Pancreas (tissue), 10 donors: ENCODE data around the gene IRX2. TPM values are rescaled to one million over a fixed set of nuclear protein-coding genes. Genes with fewer than 3 reads are reported as not detected.

Experiments
- ATAC-seq, 4 donors: fragments of 200-7000 bp; cut with Tn5 transposase; one replicate each; pipeline versions ENCODE4 v1.8.0 to v1.9.1; 2020; ENCODE audit warnings: mild to moderate bottlenecking in 4 of 4, moderate library complexity in 4 of 4
- DNase-seq, 6 donors: peaks; one replicate each; pipeline ENCODE4 v3.0.0-alpha.2; 2020
- FAIRE-seq: peaks from 2 replicates; lab custom pipeline; 2012; peaks lifted over from hg19 to GRCh38; lab: Jason Lieb, UNC
- H3K27ac ChIP-seq, 4 donors: fragments of 200-600 bp; sonication (generic); 1 replicate in 3 of 4; 2 replicates in 1 of 4; pipeline versions ENCODE4 v1.5.0 to v1.8.0; 2020
- H3K27me3 ChIP-seq, 4 donors: fragments of 200-600 bp; one replicate each; pipeline ENCODE4 v1.8.0; 2021
- H3K36me3 ChIP-seq, 3 donors: fragments of 200-600 bp; sonication (generic) in 1 of 3; one replicate each; pipeline versions ENCODE4 v1.5.0 to v1.8.0; 2020 to 2021
- H3K4me1 ChIP-seq, 3 donors: fragments of 200-600 bp; one replicate each; pipeline ENCODE4 v1.8.0; 2021
- H3K4me3 ChIP-seq, 4 donors: fragments of 200-600 bp; sonication (generic) in 2 of 4; one replicate each; pipeline versions ENCODE4 v1.5.0 to v1.8.0; 2020 to 2021
- H3K9me3 ChIP-seq, 4 donors: fragments of 200-600 bp; one replicate each; pipeline ENCODE4 v1.8.0; 2021
- WGBS, 2 donors: extraction: QIAGEN DNeasy Blood & Tissue Kit; methylation state at CpG; one replicate each; pipeline ENCODE4 v1.1.7; 2013; 5-methylcytosine and 5-hydroxymethylcytosine counted together
- intact Hi-C, 3 donors: fragments of 100-400 bp; cut with DNase I; formaldehyde crosslinking; loops; one replicate each; pipeline versions ENCODE4 v1.11.1 to v1.14.2; 2022
- polyA plus RNA-seq, 2 donors: library from polyadenylated mRNA; stranded (reverse); fragments of 200-250 nt; gene quantifications; one replicate each; pipeline ENCODE4 v1.2.3, GENCODE V29; 2013
- total RNA-seq, 6 donors: library from RNA; stranded (reverse); fragmentation: NEBNext Ultra II Directional in 4 of 6; extraction: Animal tissue kit (Norgen Biotek cat#: 25700) in 4 of 6; gene quantifications; one replicate each; pipeline versions ENCODE4 v1.2.1 to v1.2.4, GENCODE V29; 2021 to 2023
- TF ChIP-seq, protein P1 (sequence below), 4 donors: fragments of 200-600 bp; sonication (generic) in 3 of 4; IDR thresholded peaks; one replicate each; pipeline versions ENCODE4 v1.5.0 to v1.8.0; 2021; ENCODE audit warnings: antibody characterized with exemption in 4 of 4
- donor health status: healthy with polysubstance abuse.
- donor health status: DM: no; HTN: no; CAD: no; lungs with moderate emphysema.
- donor health status: DM: no; HTN: no; CAD: no.
- donor health status: control.
- donor health status: control.
- donor health status: Bipolar disorder and iron deficiency.
- donor health status: DM: yes; HTN: yes; CAD: no.
- donor health status: DM: no; HTN: no; CAD: no.
- donor health status: DM: no; HTN: no; CAD: no.
- donor health status: DM: yes; HTN: yes; CAD: no.

Gene IRX2
- total and polyA plus RNA-seq, 8 donors = 0.56 to 22.8 (median 1.4) TPM

DNA sequence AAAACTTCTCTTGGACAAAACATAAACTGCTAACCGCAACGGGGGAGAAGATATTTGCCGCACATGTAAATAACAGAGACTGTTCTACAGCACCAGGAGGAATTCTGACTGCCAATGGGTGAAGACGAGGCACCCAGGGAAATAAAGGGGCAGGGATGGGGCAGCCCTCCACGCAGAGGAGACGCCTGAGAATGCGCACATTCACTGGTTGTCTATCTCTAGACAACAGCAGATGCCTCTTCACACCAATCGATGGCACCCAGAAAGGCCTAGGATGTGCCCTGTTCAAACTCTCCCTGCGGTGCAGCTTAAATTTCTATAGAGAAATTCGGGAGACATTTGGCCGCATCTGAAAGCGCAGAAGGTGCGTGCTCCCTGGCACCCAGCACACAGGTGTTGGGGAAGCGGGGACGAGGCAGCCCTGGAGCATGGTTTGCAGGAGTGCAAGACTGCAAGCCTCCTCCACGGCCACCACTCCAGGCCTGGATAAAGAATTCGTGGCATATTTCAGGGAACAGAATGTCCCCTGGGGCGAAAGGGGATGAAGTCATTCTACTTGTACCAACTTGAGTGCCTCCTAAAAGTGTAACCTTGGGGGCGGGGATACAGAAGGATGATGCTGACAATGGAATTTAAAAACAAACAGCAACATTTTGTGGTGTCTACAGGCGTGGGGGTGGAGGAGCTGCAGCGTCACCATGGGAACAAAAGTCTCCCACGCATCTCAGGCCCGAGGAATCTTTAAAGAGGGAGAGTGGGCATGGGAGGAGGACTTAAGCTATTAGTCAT is 6.3 kb upstream of the IRX2 start:
- FAIRE-seq = no peak
- Histone ChIP-seq H3K27me3 (peaks cover 4 to 41% (median 13%) of the 10 kb centered on the region in 4 donors), H3K36me3 (no peaks in the 10 kb centered on the region), H3K9me3 (no peaks in the 10 kb centered on the region), H3K4me3 (no peak overlapping the region), H3K27ac (no peak overlapping the region), H3K4me1 (peaks cover 0 to 6% (median 0%) of the 10 kb centered on the region in 3 donors)
- DNase-seq = no peak
- TF ChIP-seq, protein P1, sequence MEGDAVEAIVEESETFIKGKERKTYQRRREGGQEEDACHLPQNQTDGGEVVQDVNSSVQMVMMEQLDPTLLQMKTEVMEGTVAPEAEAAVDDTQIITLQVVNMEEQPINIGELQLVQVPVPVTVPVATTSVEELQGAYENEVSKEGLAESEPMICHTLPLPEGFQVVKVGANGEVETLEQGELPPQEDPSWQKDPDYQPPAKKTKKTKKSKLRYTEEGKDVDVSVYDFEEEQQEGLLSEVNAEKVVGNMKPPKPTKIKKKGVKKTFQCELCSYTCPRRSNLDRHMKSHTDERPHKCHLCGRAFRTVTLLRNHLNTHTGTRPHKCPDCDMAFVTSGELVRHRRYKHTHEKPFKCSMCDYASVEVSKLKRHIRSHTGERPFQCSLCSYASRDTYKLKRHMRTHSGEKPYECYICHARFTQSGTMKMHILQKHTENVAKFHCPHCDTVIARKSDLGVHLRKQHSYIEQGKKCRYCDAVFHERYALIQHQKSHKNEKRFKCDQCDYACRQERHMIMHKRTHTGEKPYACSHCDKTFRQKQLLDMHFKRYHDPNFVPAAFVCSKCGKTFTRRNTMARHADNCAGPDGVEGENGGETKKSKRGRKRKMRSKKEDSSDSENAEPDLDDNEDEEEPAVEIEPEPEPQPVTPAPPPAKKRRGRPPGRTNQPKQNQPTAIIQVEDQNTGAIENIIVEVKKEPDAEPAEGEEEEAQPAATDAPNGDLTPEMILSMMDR (IDR thresholded peaks at IDR 0.05) = no peak
- WGBS, 2 donors = 6 to 11% methylated on average over 23 of the region's 23 CpGs
- no peak for ATAC-seq
- intact Hi-C loops = no loop called here

- H3K9me3 ChIP-seq = no peaks in the 10 kb centered on the region
- DNase-seq (peak in 1 of 6 donors; percentile 45), ATAC-seq (no peak), FAIRE-seq (no peak)
- TF ChIP-seq, protein P1 (IDR thresholded peaks at IDR 0.05) = no peak
- H3K36me3 ChIP-seq = no peaks in the 10 kb centered on the region
- peaks cover 0 to 6% (median 0%) of the 10 kb centered on the region in 3 donors for H3K4me1 ChIP-seq
- no peak overlapping the region for H3K27ac ChIP-seq
- WGBS, 2 donors = 1% methylated on average over 76 of the region's 76 CpGs
- peaks cover 4 to 45% (median 14%) of the 10 kb centered on the region in 4 donors for H3K27me3 ChIP-seq
- intact Hi-C loops = no loop called here
- peak overlapping the region in 2 of 4 donors; percentile 18 to 32 for H3K4me3 ChIP-seq
Observed at GRCh38 chr5:2756211-2757152, 5.0 kb upstream of the IRX2 start.

GRCh38 chr5:2755681-2756171 is 4.2 kb upstream of the IRX2 start:
- Histone ChIP-seq H3K4me3 (peak overlapping the region in 1 of 4 donors; percentile 32), H3K27me3 (peaks cover 4 to 47% (median 13%) of the 10 kb centered on the region in 4 donors), H3K36me3 (no peaks in the 10 kb centered on the region), H3K27ac (no peak overlapping the region), H3K9me3 (no peaks in the 10 kb centered on the region), H3K4me1 (peaks cover 0 to 6% (median 0%) of the 10 kb centered on the region in 3 donors)
- TF ChIP-seq, protein P1 (IDR thresholded peaks at IDR 0.05) = no peak
- FAIRE-seq (no peak), DNase-seq (peak in 1 of 6 donors; percentile 29), ATAC-seq (no peak)
- WGBS, 2 donors = 3 to 6% methylated on average over 27 to 30 of the region's 30 CpGs
- intact Hi-C loops = no loop called here

DNA sequence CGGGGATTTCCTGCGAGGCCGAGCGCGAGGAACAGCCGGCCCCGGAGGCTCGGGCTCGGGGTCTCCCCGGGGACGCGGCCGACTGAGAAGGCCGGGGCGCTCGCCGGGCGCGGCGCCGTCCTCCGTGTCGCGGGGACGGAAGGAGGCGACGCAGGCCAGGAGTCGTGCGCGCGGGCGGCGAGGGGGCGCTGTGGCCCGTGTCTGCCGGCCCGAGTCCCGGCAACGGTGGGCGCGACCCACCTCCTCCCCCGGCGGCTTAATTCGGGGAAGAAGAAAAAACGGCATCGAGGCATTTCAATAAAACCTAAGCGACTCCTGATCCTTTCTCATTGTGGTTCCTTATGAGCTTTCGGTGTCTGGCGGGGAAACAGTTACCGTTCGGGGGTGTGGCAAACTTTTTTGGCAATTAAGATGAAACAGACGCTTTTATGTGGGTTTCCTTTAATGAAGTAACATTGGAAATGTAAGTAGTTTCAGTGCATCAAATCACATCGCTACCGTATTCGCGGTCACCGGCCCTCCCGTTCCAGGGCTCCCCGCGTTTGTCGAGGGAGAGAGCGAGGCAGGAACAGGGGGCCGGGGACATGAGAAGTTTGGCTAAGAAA is 3.7 kb upstream of the IRX2 start:
- Histone ChIP-seq H3K36me3 (no peaks in the 10 kb centered on the region), H3K27me3 (peaks cover 4 to 53% (median 15%) of the 10 kb centered on the region in 4 donors), H3K4me3 (peak overlapping the region in 1 of 4 donors; percentile 14), H3K27ac (no peak overlapping the region), H3K4me1 (peaks cover 0 to 6% (median 0%) of the 10 kb centered on the region in 3 donors), H3K9me3 (no peaks in the 10 kb centered on the region)
- intact Hi-C loops = no loop called here
- peak in 1 of 4 donors; percentile 19 for ATAC-seq
- TF ChIP-seq, protein P1 (IDR thresholded peaks at IDR 0.05) = no peak
- 4 to 5% methylated on average over 60 to 63 of the region's 63 CpGs for WGBS, 2 donors
- DNase-seq = no peak
- no peak for FAIRE-seq
